ENCODE results near the gene DOC2A.

GRCh38 chr16:29999605-30000004, 11.2 kb downstream of the DOC2A start:
- no peak for TF ChIP-seq EZH2 (IDR thresholded peaks at IDR 0.05; ENCODE audit: borderline replicate concordance, low read depth, low read length)
- TF ChIP-seq HNRNPLL (IDR thresholded peaks at IDR 0.05; ENCODE audit: low read depth, low read length, poor library complexity, severe bottlenecking) = no peak
- TF ChIP-seq NFRKB (IDR thresholded peaks at IDR 0.05; ENCODE audit: low read depth) = no peak
- TF ChIP-seq SMARCA5 (IDR thresholded peaks at IDR 0.05) = no peak
- no peak for TF ChIP-seq SMC3 (conservative IDR thresholded peaks at IDR 0.05; ENCODE audit: insufficient read depth, low read depth, low read length)
- no peak for TF ChIP-seq HCFC1 (IDR thresholded peaks at IDR 0.05; ENCODE audit: low read depth, low read length)
- no peak for TF ChIP-seq THRAP3 (IDR thresholded peaks at IDR 0.05; ENCODE audit: borderline replicate concordance)
